Loucy (cell line): ENCODE data around the gene CTSW.

Source experiments
- EZH2phosphoT487 ChIP-seq: fragments of 200-600 bp; IDR thresholded peaks from 2 replicates; pipeline ENCODE4 v1.6.1; 2018; ENCODE audit warnings: antibody characterized with exemption, mild to moderate bottlenecking, moderate library complexity, borderline replicate concordance
- TF ChIP-seq, protein P1 (sequence below): fragments of 200-600 bp; sonication (generic); conservative IDR thresholded peaks from 2 replicates; pipeline ENCODE4 v1.5.1; 2014; ENCODE audit warnings: mild to moderate bottlenecking, antibody characterized with exemption, low read length

DNA sequence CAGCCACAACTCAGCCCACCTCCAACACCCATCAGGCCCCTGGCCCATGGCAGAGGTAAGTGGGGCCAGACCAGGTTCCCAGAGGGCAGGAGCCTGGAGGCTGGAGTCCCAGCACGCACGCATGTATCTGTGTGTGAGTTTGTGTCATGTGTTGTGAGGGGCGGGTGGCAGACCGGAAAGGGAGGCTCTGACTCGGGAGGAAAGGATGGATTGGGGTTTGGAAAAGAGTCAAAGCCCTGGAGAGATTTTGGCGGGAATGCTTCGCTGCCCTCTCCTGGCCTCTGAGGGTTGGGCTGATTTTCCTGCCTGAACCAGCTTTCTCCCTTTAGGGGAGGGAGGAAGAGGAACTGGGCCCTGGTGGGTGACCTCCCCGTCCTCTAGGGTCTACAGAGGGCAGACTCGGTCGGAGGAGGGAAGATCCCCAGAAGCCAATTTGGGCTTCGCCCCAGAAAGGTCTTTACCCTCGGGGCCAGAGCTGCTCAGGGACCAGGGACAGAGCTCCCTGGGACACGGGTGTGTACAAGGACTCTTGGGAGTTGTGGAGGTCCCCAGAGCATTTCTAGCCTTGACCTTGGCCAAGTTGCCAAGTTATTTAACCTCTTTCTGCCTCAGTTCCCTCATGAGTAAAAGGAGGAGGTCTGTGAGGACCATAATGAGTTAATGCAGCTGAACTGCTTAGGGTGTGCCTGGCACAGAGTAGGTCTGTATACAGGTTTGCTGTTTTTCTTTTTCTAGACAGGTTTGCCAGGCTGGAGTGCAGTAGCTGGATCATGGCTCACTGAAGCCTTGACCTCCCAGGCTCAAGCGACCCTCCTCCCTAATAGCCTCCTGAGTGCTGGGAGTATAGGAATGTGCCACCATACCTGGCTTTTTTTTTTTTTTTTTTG, 32.3 kb downstream of the CTSW start:
- TF ChIP-seq, protein P1, sequence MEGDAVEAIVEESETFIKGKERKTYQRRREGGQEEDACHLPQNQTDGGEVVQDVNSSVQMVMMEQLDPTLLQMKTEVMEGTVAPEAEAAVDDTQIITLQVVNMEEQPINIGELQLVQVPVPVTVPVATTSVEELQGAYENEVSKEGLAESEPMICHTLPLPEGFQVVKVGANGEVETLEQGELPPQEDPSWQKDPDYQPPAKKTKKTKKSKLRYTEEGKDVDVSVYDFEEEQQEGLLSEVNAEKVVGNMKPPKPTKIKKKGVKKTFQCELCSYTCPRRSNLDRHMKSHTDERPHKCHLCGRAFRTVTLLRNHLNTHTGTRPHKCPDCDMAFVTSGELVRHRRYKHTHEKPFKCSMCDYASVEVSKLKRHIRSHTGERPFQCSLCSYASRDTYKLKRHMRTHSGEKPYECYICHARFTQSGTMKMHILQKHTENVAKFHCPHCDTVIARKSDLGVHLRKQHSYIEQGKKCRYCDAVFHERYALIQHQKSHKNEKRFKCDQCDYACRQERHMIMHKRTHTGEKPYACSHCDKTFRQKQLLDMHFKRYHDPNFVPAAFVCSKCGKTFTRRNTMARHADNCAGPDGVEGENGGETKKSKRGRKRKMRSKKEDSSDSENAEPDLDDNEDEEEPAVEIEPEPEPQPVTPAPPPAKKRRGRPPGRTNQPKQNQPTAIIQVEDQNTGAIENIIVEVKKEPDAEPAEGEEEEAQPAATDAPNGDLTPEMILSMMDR: peak; percentile 42
- no peak for TF ChIP-seq EZH2phosphoT487
